Measurements from ENCODE around the gene ABI1.

- TF ChIP-seq ZNF555 (tag by site-specific recombination; conservative IDR thresholded peaks at IDR 0.05) (no peak), YY1 (tag by site-specific recombination; IDR thresholded peaks at IDR 0.05) (no peak), PRDM1 (tag by site-specific recombination; IDR thresholded peaks at IDR 0.05) (no peak), KLF8 (tag by site-specific recombination; IDR thresholded peaks at IDR 0.05) (no peak), CTCF (tag by site-specific recombination; IDR thresholded peaks at IDR 0.05) (no peak), MYNN (tag by site-specific recombination; IDR thresholded peaks at IDR 0.05; ENCODE audit: borderline replicate concordance) (no peak), ZNF274 (IDR thresholded peaks at IDR 0.05; ENCODE audit: low read length) (no peak), ZNF274 (tag by site-specific recombination; IDR thresholded peaks at IDR 0.05; ENCODE audit: borderline replicate concordance) (no peak), REST (tag by site-specific recombination; IDR thresholded peaks at IDR 0.05) (no peak), ZNF48 (tag by site-specific recombination; IDR thresholded peaks at IDR 0.05) (no peak)
Observed at GRCh38 chr10:26696786-26697162, 164.0 kb downstream of the ABI1 start.

Measured in HEK293 (cell line).